Choroid plexus epithelial cell (primary cell): Measurements from ENCODE around the gene ADCY2.

Source experiments
- DNase-seq: peaks from one replicate; pipeline ENCODE4 v3.0.0-alpha.2; 2010; ENCODE audit warnings: low read depth
- H3K4me3 ChIP-seq: 2 replicates; pipeline ENCODE4 v1.5.1; 2011; ENCODE audit warnings: low read depth, mild to moderate bottlenecking, control low read depth, low read length, moderate library complexity
- CTCF ChIP-seq: conservative IDR thresholded peaks from 2 replicates; pipeline ENCODE4 v1.5.1; 2011; ENCODE audit warnings: low read depth, mild to moderate bottlenecking, control low read depth, inconsistent platforms, low read length, moderate library complexity

The ADCY2 gene

GRCh38 chr5:7493622-7494021, 97.7 kb downstream of the ADCY2 start:
- no peak for DNase-seq
- TF ChIP-seq CTCF, result no peak
- H3K4me3 ChIP-seq, result no peak overlapping the region

GRCh38 chr5:7494481-7495130, 98.7 kb downstream of the ADCY2 start:
- no peak for TF ChIP-seq CTCF
- no peak overlapping the region for H3K4me3 ChIP-seq
- DNase-seq, result no peak

- DNase-seq, result no peak
- TF ChIP-seq CTCF, result no peak
- no peak overlapping the region for H3K4me3 ChIP-seq
Measured at GRCh38 chr5:7495131-7495517, 99.2 kb downstream of the ADCY2 start.

- no peak for DNase-seq
- no peak overlapping the region for H3K4me3 ChIP-seq
- TF ChIP-seq CTCF, result no peak
Measured at GRCh38 chr5:7500256-7500655, 104.3 kb downstream of the ADCY2 start.

- no peak overlapping the region for H3K4me3 ChIP-seq
- TF ChIP-seq CTCF, result no peak
- no peak for DNase-seq
Measured at GRCh38 chr5:7501061-7501460, 105.1 kb downstream of the ADCY2 start.

- no peak for DNase-seq
- H3K4me3 ChIP-seq, result no peak overlapping the region
- no peak for TF ChIP-seq CTCF
Measured at GRCh38 chr5:7503564-7503963, 107.6 kb downstream of the ADCY2 start.

- no peak for DNase-seq
- H3K4me3 ChIP-seq, result no peak overlapping the region
- no peak for TF ChIP-seq CTCF
Measured at GRCh38 chr5:7515284-7515914, 119.5 kb downstream of the ADCY2 start.
